Ishikawa (cell line): ENCODE results near the gene MRM2.

Experiments used
- CEBPB ChIP-seq: IDR thresholded peaks from 2 replicates; pipeline ENCODE4 v1.6.1; 2012
- CREB1 ChIP-seq: IDR thresholded peaks from 2 replicates; pipeline ENCODE4 v1.6.1; 2012; ENCODE audit warnings: low read depth
- EGR1 ChIP-seq: IDR thresholded peaks from 2 replicates; pipeline ENCODE4 v1.6.1; 2012
- EP300 ChIP-seq: IDR thresholded peaks from 2 replicates; pipeline ENCODE4 v1.6.1; 2012; ENCODE audit warnings: borderline replicate concordance
- FOXM1 ChIP-seq: IDR thresholded peaks from 2 replicates; pipeline ENCODE4 v1.6.1; 2012; ENCODE audit warnings: low read depth, borderline replicate concordance
- MAX ChIP-seq: IDR thresholded peaks from 2 replicates; pipeline ENCODE4 v1.6.1; 2012
- RAD21 ChIP-seq: IDR thresholded peaks from 2 replicates; pipeline ENCODE4 v1.6.1; 2012; ENCODE audit warnings: low read depth
- TAF1 ChIP-seq: IDR thresholded peaks from 2 replicates; pipeline ENCODE4 v1.6.1; 2012; ENCODE audit warnings: low read depth, mild to moderate bottlenecking
- TEAD4 ChIP-seq: IDR thresholded peaks from 2 replicates; pipeline ENCODE4 v1.6.1; 2012
- YY1 ChIP-seq: IDR thresholded peaks from 2 replicates; pipeline ENCODE4 v1.6.1; 2012; ENCODE audit warnings: low read depth
- ZBTB7A ChIP-seq: IDR thresholded peaks from 2 replicates; pipeline ENCODE4 v1.6.1; 2012; ENCODE audit warnings: low read depth

DNA sequence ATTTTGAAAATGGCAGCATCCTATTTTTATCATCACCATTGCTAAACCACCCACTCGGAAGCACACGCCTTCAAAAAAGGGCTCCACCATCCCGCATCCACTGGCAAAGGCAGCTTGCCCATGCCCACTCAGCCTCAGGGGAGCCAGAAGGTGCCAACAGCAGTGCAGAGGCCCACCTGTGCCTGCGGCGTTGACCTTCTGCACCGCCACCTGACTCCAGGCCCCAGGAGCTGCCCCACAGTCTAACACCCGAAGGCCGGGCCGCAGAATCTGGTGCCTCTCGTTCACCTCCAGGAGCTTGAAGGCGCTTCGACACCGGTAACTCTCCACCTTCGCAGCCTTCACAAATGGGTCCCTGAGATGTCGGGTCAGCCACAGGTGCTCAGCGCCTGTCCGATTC, 2.8 kb downstream of the MRM2 start:
- TF ChIP-seq EGR1 (no peak), ZBTB7A (no peak), RAD21 (no peak), YY1 (no peak), TAF1 (no peak), EP300 (no peak), TEAD4 (no peak), FOXM1 (no peak), MAX (no peak), CEBPB (no peak), CREB1 (no peak)
